Thyroid gland (tissue), 4 donors: ENCODE results near the gene KDM2B.

Experiments used
- CTCF ChIP-seq, 6 experiments: fragments of 200-600 bp in 3 of 6; fragments of 450-650 bp in 3 of 6; sonication (generic) in 3 of 6; IDR thresholded peaks; one replicate each; pipeline ENCODE4 v1.5.1; 2016 to 2019; ENCODE audit warnings: antibody characterized with exemption in 6 of 6, mild to moderate bottlenecking in 2 of 6, inconsistent platforms in 1 of 6, moderate library complexity in 1 of 6
- POLR2A ChIP-seq, 2 donors: fragments of 450-650 bp; IDR thresholded peaks; one replicate each; pipeline ENCODE4 v1.6.1; 2017; ENCODE audit warnings: antibody characterized with exemption in 2 of 2, mild to moderate bottlenecking in 2 of 2, moderate library complexity in 1 of 2

GRCh38 chr12:121592320-121592719 is 11.5 kb upstream of the KDM2B start:
- TF ChIP-seq POLR2A (IDR thresholded peaks at IDR 0.05) (no peak), CTCF (IDR thresholded peaks at IDR 0.05) (no peak)
